H1 (cell line): ENCODE results near the gene ADCY1.

ENCODE experiments used
- CBX8 ChIP-seq: fragments of 300-800, 300-1000 bp; sonication (generic); IDR thresholded peaks from 2 replicates; pipeline ENCODE4 v1.7.1; 2016; ENCODE audit warnings: low read depth, low read length, borderline replicate concordance
- CEBPB ChIP-seq: IDR thresholded peaks from 2 replicates; pipeline ENCODE4 v1.6.1; 2012; ENCODE audit warnings: low read depth, low read length
- CTCF ChIP-seq, 3 experiments: IDR thresholded peaks; 1 replicate in 2 of 3; 2 replicates in 1 of 3; pipeline versions ENCODE4 v1.5.1 to v1.6.1; 2011; ENCODE audit warnings: low read length in 3 of 3, mild to moderate bottlenecking in 3 of 3, inconsistent platforms in 2 of 3, low read depth in 1 of 3, moderate library complexity in 1 of 3; ENCODE audit not compliant: insufficient read depth in 1 of 3; ENCODE audit errors: control extremely low read depth in 1 of 3
- POLR2A ChIP-seq, 2 experiments: IDR thresholded peaks; 1 replicate in 1 of 2; 2 replicates in 1 of 2; pipeline ENCODE4 v1.6.1; 2011; ENCODE audit warnings: low read depth in 2 of 2, low read length in 2 of 2, mild to moderate bottlenecking in 2 of 2; ENCODE audit errors: control extremely low read depth in 1 of 2
- RAD21 ChIP-seq, 2 experiments: IDR thresholded peaks in 1 of 2; conservative IDR thresholded peaks in 1 of 2; 2 replicates each; pipeline ENCODE4 v1.6.1; 2011; ENCODE audit warnings: low read depth in 2 of 2, low read length in 2 of 2, improper control_type of control experiment in 1 of 2, inconsistent platforms in 1 of 2, mild to moderate bottlenecking in 1 of 2, moderate library complexity in 1 of 2
- RNF2 ChIP-seq: fragments of 200-900, 300-1000 bp; sonication (generic); IDR thresholded peaks from 2 replicates; pipeline ENCODE4 v1.7.1; 2016; ENCODE audit warnings: borderline replicate concordance, low read depth, mild to moderate bottlenecking, antibody characterized with exemption, low read length; ENCODE audit not compliant: poor library complexity, severe bottlenecking; ENCODE audit errors: missing control alignments
- RXRA ChIP-seq: IDR thresholded peaks from 2 replicates; pipeline ENCODE4 v1.6.1; 2011; ENCODE audit warnings: low read depth, mild to moderate bottlenecking, low read length, moderate library complexity; ENCODE audit not compliant: insufficient read depth
- SP1 ChIP-seq: IDR thresholded peaks from 2 replicates; pipeline ENCODE4 v1.6.1; 2011; ENCODE audit warnings: low read depth, low read length
- YY1 ChIP-seq: IDR thresholded peaks from 2 replicates; pipeline ENCODE4 v1.6.1; 2011; ENCODE audit warnings: low read depth, mild to moderate bottlenecking, low read length

GRCh38 chr7:45692031-45692430 lies 117.9 kb downstream of the ADCY1 start:
- TF ChIP-seq CTCF (IDR thresholded peaks at IDR 0.05; ENCODE audit: control extremely low read depth in 1 of 3, insufficient read depth in 1 of 3, low read depth in 1 of 3, low read length in 3 of 3), result no peak
- no peak for TF ChIP-seq SP1
- no peak for TF ChIP-seq CEBPB
- no peak for TF ChIP-seq RNF2
- no peak for TF ChIP-seq RXRA
- TF ChIP-seq YY1, result no peak
- TF ChIP-seq CBX8, result no peak
- TF ChIP-seq RAD21 (IDR thresholded peaks at IDR 0.05 in 1 of 2, conservative IDR thresholded peaks at IDR 0.05 in 1 of 2; ENCODE audit: low read depth in 2 of 2, low read length in 2 of 2), result no peak
- TF ChIP-seq POLR2A (IDR thresholded peaks at IDR 0.05; ENCODE audit: control extremely low read depth in 1 of 2, low read depth in 2 of 2, low read length in 2 of 2), result no peak
